Activated CD4-positive, alpha-beta T cell treated with anti-CD3 and anti-CD28 coated beads for 24 hours (primary cell): ENCODE data around the gene HPCAL1.

Experiments
- DNase-seq, 2 donors: peaks; one replicate each; pipeline ENCODE4 v3.0.0-alpha.2; 2020; ENCODE audit warnings: low read depth in 2 of 2

HPCAL1 gene

DNA sequence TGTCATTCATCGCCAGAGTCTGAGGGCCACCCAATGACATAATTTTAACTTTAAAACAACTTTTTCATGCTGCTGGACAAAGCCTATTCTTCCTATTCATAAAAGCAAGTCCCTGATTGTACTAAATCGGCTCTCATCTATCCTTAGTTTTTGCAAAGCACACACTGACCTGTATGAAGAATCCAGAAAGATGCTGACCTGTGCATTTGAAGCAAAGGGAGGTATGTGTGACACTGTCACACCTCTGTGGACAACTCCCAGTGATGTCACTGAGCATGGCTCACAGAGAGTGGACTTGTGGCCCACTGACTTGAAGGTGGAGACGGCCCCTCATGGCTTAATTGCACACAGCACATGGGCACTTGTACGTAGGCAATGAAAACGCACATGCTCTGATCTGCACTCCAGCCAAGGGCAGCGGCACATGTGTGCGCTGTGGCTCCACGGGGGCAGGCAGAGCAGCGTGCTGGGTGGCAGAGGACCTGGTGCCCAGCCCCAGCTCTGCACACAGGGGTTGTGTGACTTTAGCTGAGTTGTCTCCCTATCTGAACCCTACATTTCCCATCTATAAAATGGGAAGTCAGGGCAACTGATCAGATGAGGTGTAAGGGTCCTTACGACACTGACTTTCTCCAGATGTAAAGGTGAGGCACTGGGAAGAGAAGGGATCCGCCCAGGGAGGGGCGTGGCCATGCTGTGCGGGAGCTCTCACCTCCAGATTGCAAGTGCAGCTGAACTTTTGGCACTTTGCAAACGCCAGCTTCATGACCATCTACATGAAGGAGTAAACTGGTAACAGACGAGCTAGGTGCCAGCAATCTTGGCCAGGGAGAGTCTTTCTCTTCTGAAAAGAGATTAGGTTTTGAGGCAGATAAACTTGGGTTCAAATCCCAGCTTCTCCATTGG is 159.7 kb downstream of the HPCAL1 start:
- no peak for DNase-seq

DNA sequence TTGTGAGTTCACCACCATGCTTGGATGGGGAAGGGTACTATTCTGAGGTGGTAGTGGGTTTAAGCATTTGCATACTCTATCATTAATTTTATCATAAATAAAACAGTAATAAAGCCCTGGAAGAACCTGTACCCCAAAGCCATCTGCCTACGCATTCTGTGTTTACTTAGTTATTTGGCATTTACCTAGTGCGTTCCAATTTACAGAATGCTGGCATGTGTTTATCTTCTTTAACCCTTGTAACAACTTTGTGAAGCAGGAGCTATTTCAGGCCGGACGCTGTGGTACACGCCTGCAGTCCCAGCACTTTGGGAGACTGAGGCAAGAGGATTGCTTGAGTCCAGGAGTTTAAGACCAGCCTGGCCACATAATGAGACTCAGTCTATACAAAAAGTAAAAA is 163.2 kb downstream of the HPCAL1 start:
- no peak for DNase-seq

- no peak for DNase-seq
Observed at GRCh38 chr2:10466801-10467200, 164.1 kb downstream of the HPCAL1 start.

DNA sequence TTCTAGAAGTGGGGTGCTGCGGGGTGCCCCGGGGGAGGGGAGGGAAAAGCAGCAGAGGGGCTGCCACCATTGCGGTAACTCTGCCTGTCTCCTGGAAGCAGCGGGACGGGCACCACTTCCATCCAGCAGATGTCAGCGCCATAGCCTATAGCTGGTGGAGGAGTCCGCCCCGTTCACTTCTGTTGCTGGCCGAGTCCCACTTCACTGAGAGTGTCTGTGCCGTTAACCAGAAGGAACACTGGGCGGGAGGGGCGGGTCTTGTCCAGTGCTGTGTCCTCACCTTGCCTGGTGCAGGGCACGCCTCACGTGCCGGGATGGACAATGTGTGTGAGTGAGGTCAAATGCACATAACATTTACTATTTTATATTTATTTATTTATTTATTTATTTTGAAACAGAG is 164.7 kb downstream of the HPCAL1 start:
- DNase-seq, result no peak

GRCh38 chr2:10469301-10469700 is 166.6 kb downstream of the HPCAL1 start:
- DNase-seq, result no peak

DNA sequence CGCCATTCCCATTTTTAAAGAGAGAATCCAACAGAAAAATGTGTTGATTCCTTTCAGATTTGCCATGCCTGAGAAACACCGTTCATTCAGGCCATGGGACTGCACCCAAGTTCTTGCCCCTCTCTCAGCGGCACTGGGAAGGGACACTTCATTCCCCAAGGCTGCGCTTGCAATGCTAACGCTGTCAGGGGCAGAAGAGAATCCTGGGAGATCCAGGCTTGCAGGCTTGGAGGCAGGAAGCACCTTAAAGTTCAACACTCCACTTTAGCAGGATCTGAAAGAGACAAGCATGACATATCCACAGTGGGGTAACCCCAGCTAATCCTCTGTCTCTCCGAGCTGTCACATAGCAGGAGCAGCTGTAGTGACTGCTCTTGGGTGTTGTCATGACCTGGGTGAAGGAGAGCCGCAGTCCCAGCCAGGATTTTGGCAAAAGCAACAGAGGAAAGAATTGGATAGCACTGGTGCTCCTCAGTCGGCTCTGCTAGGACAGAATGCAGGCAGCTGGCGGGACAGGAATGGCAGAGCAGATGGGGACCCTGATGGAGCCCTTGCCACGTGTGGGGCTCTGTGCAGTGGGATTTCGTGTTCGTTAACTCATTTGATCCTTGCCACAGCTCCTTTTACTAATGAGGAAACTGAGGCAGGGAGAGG is 167.4 kb downstream of the HPCAL1 start:
- no peak for DNase-seq

DNA sequence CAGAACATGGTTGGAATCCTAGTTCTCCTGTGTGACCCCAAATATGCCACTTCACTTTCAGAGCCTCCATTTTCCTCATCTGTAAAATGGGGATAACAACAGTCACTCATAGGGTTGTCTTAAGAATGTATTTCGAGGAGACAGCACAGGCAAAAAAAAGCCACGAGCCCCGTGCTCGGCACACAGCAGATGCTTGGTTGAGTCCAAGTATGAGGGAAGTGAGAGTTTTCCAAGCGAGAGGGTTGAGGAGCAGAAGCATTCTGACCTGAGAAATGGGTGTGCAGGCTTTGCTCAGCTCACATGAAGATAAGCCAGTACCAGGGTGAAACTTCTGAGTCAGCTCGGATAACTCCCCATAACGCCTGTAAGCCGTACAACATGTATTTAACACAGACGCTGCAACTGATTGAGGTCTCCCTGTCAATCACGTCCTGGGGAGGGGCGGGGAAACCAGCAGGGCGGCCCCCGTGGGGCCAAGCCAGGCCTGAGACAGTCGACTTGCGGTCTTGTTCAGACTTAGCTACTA is 168.4 kb downstream of the HPCAL1 start:
- no peak for DNase-seq

DNA sequence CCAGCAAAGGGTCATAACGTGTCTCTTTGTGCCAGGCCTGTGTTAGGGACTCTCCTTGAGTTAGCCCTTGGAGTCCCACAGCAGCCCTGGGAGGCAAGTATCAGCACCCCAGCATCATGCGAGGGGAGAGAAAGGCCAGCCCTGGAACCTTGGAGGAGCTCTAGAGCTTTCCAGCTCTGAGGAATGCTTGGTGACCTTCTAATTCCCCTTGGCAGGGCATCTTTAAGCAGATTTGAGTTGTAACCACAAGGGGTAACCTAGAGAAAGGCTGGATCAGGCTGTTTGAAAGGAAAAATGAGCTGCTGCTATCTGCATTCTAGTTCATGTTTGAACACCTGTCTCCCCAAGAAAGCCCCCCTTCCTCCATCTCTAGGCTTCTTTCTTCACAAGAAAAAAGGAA is 169.3 kb downstream of the HPCAL1 start:
- DNase-seq, result no peak

DNA sequence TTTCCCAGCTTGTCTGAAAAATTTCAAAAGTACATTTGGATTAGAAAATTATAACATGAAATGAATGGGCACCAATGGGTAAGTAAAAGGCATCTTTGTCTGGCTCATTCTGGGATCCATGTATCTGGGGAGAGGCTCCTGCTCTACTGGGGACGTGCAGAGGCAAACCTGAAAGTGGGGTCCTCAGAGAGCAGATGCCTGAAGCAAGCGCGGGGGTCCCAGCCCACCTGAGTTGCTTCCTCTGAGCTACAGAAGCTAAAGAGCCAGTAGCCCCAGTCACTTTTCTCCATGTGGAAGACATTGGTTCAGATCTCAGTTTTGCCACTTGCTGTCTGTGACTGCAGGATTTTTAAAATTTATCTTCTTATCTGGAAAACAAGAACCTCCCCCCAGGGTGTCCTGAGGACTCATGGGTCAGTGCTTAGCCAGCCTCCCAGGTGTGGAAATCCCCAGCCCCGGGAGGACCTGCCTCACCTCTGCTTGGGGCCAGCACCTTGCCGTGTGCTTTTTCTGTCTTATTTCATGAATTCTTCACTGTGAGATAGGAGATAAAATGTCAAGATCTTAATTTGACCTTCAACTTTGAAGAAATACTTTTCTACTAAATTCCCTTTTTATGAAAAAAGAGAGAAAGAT is 170.5 kb downstream of the HPCAL1 start:
- DNase-seq, result no peak

DNA sequence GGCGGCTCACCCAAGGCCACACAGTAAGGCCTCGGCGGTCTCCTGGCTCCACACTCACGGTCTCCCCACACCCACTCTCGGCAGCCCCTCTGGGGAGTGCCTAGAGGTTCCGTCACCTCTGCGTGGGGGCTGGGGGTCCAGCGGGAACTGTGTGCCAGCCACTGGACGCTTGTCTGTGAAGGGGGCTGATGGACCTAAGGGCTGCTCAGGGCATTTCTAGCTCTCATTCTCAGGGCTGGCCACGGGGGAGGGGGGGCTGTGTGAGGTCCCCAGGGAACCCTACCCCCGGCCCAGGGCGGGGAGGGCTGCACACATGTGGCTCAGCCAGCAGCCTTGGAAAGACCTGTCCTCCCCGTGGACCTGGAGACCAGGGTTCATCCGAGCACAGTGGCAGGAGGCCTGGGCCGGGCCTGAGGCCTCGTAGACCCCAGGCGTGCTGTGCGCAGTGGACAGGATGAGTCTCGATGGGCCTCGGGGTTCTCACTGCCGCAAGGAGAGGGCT is 172.6 kb downstream of the HPCAL1 start:
- DNase-seq, result no peak

DNA sequence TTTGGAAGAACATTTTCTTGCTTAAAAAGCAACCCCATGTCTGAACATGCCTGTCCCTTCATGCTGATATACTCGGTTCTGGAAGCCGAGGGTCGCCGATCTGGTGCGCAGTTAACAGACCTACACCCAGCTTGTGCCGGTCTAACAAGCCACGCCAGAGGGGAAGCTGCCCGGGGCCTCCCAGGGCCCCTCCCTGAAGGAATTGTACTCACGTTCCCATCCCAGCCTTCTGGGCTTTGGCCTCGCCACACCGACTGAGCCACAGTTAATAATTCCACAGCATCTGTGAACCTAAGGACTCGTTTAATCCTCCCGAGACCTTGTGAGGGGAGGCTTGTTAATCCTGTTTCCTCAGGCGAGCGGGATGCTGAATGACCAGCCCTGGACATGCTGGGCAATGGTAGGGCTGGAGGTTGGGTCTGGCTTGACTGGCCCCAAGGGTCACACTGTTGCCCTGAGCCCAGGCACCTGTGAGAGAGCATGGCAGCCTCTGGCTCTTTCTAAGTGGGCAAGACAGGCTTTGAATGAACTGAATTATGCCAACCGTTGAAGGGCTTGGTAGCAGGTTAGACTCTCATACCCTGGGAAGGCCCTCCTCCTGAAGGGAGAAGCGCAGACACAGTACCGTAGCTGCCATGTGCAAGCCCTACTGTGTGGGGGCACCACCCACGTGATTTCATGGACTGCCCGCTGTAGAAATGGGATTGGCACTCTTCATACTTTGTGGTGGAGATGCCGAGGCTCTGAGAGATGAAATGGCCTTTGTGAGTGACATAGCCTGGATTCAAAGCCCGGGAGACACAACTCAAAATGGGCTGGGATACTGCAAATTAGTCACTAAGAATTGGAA is 173.3 kb downstream of the HPCAL1 start:
- DNase-seq, result no peak

DNA sequence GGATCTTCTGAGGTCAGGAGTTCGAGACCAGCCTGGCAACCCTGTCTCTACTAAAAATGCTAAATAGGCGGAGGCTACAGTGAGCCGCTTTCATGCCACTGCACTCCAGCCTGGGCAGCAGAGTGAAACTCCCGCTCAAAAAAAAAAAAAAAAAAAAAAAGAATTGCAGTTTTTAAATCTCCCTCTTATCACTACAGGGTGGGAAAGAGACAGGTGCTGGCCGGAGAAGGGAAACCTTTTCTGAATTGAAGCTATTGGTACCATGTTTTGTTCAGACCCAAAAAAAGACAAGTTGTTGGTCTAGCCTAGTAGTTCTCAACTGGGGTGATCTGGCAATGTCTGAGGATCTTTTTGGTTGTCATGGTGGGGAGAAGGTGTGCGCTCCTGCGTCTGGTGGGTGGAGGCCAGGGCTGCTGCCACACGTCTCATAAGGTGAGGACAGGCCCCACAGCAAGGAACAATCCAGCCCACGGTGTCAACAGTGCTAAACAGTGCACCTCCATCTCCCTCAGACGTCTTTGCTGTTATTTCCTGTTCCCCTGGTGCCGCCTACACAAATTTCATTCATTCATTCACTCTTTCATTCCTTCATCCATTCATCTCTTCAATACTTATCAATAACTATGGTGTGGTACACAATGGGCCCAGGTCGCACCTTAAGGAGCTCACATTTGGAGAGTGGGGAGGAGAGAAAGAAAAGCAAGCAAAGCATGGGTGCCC is 174.2 kb downstream of the HPCAL1 start:
- no peak for DNase-seq
